B cell (primary cell): ENCODE results near the gene VILL. TPM values are rescaled to one million over a fixed set of nuclear protein-coding genes. Genes with fewer than 3 reads are reported as not detected.

Experiments used
- ATAC-seq: fragments of 200-7000 bp; cut with Tn5 transposase; one replicate; pipeline ENCODE4 v1.10.0; 2021; ENCODE audit warnings: low read depth, mild to moderate bottlenecking, moderate number of reproducible peaks, moderate library complexity
- CTCF ChIA-PET: fragments of 350-600 bp; sonication (Branson Sonifier 250); formaldehyde crosslinking; loops from one replicate; lab custom pipeline; 2021; ENCODE audit warnings: antibody characterized with exemption, inconsistent platforms; lab: Charles Lee
- POLR2A ChIA-PET: fragments of 350-600 bp; sonication (Branson Sonifier 250); formaldehyde crosslinking; loops from one replicate; lab custom pipeline; 2021; ENCODE audit warnings: antibody characterized with exemption; lab: Charles Lee
- DNase-seq: peaks from one replicate; pipeline ENCODE4 v3.0.0; 2013
- H2AFZ ChIP-seq: 2 replicates; pipeline ENCODE4 v1.6.1; 2012; ENCODE audit warnings: mild to moderate bottlenecking, low read depth, low read length; ENCODE audit not compliant: insufficient read depth, poor library complexity, severe bottlenecking
- H3K27ac ChIP-seq, 2 donors: 1 replicate in 1 of 2; 2 replicates in 1 of 2; pipeline ENCODE4 v1.5.1; 2012 to 2013; ENCODE audit warnings: low read length in 2 of 2, mild to moderate bottlenecking in 2 of 2, moderate library complexity in 1 of 2
- H3K27me3 ChIP-seq, 4 experiments: fragments of 200-600 bp in 1 of 4; sonication (generic) in 1 of 4; replicated peaks in 1 of 4; 1 replicate in 2 of 4; 2 replicates in 2 of 4; pipeline versions ENCODE4 v1.6.1 to v1.7.0; 2013 to 2016; ENCODE audit warnings: low read length in 3 of 4, mild to moderate bottlenecking in 2 of 4, mixed read lengths in 1 of 4, moderate library complexity in 1 of 4; ENCODE audit not compliant: insufficient read depth in 4 of 4, control insufficient read depth in 3 of 4; ENCODE audit errors: control extremely low read depth in 1 of 4
- H3K36me3 ChIP-seq, 2 experiments: replicated peaks in 1 of 2; 1 replicate in 1 of 2; 2 replicates in 1 of 2; pipeline versions ENCODE4 v1.6.1 to v1.7.1; 2013; ENCODE audit warnings: low read length in 1 of 2; ENCODE audit not compliant: insufficient read depth in 2 of 2, control insufficient read depth in 1 of 2; ENCODE audit errors: control extremely low read depth in 1 of 2, extremely low read depth in 1 of 2
- H3K4me1 ChIP-seq, 2 donors: fragments of 200-600 bp in 1 of 2; sonication (generic) in 1 of 2; 1 replicate in 1 of 2; 2 replicates in 1 of 2; pipeline versions ENCODE4 v1.5.1 to v1.6.1; 2013 to 2017; ENCODE audit warnings: low read length in 2 of 2; ENCODE audit not compliant: control insufficient read depth in 2 of 2, insufficient read depth in 2 of 2
- H3K4me2 ChIP-seq: replicated peaks from 2 replicates; pipeline ENCODE3; 2012; ENCODE audit warnings: mild to moderate bottlenecking, low read depth, low read length; ENCODE audit not compliant: poor library complexity, severe bottlenecking
- H3K4me3 ChIP-seq, 5 experiments: fragments of 200-600 bp in 1 of 5; sonication (generic) in 1 of 5; 1 replicate in 3 of 5; 2 replicates in 2 of 5; pipeline versions ENCODE4 v1.5.1 to v1.7.0; 2011 to 2016; ENCODE audit warnings: low read length in 4 of 5, mild to moderate bottlenecking in 4 of 5, low read depth in 2 of 5, control low read depth in 1 of 5, moderate library complexity in 1 of 5; ENCODE audit not compliant: insufficient read depth in 1 of 5; ENCODE audit errors: control extremely low read depth in 1 of 5, extremely low read depth in 1 of 5
- H3K79me2 ChIP-seq: fragments of 200-600 bp; sonication (generic); one replicate; pipeline ENCODE4 v1.6.0; 2016; ENCODE audit warnings: low read length; ENCODE audit not compliant: control insufficient read depth, insufficient read depth
- H3K9ac ChIP-seq: fragments of 200-600 bp; sonication (generic); 2 replicates; pipeline ENCODE4 v1.6.1; 2017; ENCODE audit warnings: mild to moderate bottlenecking, low read length, moderate library complexity
- H3K9me3 ChIP-seq, 3 donors: one replicate each; pipeline versions ENCODE4 v1.6.1 to v1.7.1; 2013; ENCODE audit warnings: low read length in 2 of 3; ENCODE audit not compliant: control insufficient read depth in 2 of 3, insufficient read depth in 1 of 3; ENCODE audit errors: control extremely low read depth in 1 of 3
- H4K20me1 ChIP-seq: 2 replicates; pipeline ENCODE4 v1.6.0; 2012; ENCODE audit warnings: mild to moderate bottlenecking, low read length; ENCODE audit not compliant: insufficient read depth, control insufficient read depth, poor library complexity, severe bottlenecking
- H3K27ac Mint-ChIP-seq: one replicate; pipeline ENCODE4 v1.8.0; 2021; ENCODE audit warnings: mixed read lengths
- H3K27me3 Mint-ChIP-seq: one replicate; pipeline ENCODE4 v1.8.0; 2021; ENCODE audit warnings: mixed read lengths
- H3K4me1 Mint-ChIP-seq: one replicate; pipeline ENCODE4 v1.8.0; 2021; ENCODE audit warnings: mixed read lengths
- H3K4me3 Mint-ChIP-seq: one replicate; pipeline ENCODE4 v1.8.0; 2021; ENCODE audit warnings: mixed read lengths
- H3K9me3 Mint-ChIP-seq: one replicate; pipeline ENCODE4 v1.8.0; 2022; ENCODE audit warnings: mixed read lengths; ENCODE audit not compliant: insufficient read depth
- EZH2 ChIP-seq: IDR thresholded peaks from 2 replicates; pipeline ENCODE4 v1.6.1; 2012; ENCODE audit warnings: borderline replicate concordance, low read depth, mild to moderate bottlenecking, moderate library complexity, low read length; ENCODE audit not compliant: insufficient read depth, poor library complexity, severe bottlenecking
- WGBS: methylation state at CpG from one replicate; pipeline ENCODE4 v1.1.5; 2013; ENCODE audit warnings: missing lambda C conversion rate; ENCODE audit not compliant: insufficient coverage; 5-methylcytosine and 5-hydroxymethylcytosine counted together
- intact Hi-C: fragments of 100-400 bp; cut with micrococcal nuclease; formaldehyde crosslinking; loops from one replicate; pipeline ENCODE4 v1.10.0; 2022
- polyA plus RNA-seq: library from polyadenylated mRNA; depleted of rRNA; stranded (reverse); fragments of >200 nt; gene quantifications from 2 replicates; pipeline ENCODE4 v1.2.3, GENCODE V29; 2012
- total RNA-seq, 2 donors: library from RNA; stranded (reverse); fragments of 120-200 nt in 1 of 2; gene quantifications; 1 replicate in 1 of 2; 2 replicates in 1 of 2; pipeline versions ENCODE4 v1.2.3 to v1.2.4, GENCODE V29; 2013 to 2022
- TF ChIP-seq, protein P1 (sequence below): fragments of 200-600 bp; IDR thresholded peaks from one replicate; pipeline ENCODE4 v1.8.0; 2022; ENCODE audit warnings: antibody characterized with exemption, mild to moderate bottlenecking

The VILL gene
- total and polyA plus RNA-seq, 2 donors (not counting 1 experiment from before 2014, with no cell fraction given) = 35.2 to 46.4 TPM

DNA sequence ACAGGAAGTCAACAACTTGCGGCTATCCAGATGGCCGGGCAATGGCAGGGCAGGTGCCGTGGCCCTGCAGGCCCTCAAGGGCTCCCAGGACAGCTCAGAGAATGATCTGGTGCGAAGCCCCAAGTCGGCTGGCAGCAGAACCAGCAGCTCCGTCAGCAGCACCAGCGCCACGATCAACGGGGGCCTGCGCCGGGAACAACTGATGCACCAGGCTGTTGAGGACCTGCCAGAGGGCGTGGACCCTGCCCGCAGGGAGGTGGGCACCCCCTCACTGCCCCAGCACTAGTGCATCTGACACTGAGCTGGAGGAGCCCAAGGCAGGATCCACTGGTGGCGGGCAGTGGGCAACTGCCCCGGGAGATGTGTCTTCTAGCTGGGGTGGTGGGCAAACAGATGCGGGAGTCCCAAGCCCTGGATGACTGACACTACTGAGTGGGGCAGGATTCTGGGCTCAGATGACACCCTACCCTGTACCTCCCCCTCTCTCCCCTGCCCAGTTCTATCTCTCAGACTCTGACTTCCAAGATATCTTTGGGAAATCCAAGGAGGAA lies 15.9 kb downstream of the VILL start:
- no peaks in the 10 kb centered on the region for H3K4me1 ChIP-seq
- H3K4me2 ChIP-seq = no peak overlapping the region
- ATAC-seq = no peak
- no peaks in the 10 kb centered on the region for H3K9me3 ChIP-seq
- H4K20me1 ChIP-seq = no peaks in the 10 kb centered on the region
- H3K4me1 Mint-ChIP-seq = peaks cover 11% of the 10 kb centered on the region
- no peak overlapping the region for H3K9ac ChIP-seq
- no peak overlapping the region for H3K4me3 Mint-ChIP-seq
- no peak overlapping the region for H3K27ac ChIP-seq
- no peak overlapping the region for H2AFZ ChIP-seq
- CTCF ChIA-PET = interaction anchor here (1.1 to 3.3 kb wide), 4 partner anchors 10 to 34 kb away, joined by 3 to 16 read pairs (median 4); partner anchors contain the start of gene DLEC1
- H3K9me3 Mint-ChIP-seq = no peaks in the 10 kb centered on the region
- no peak overlapping the region for H3K4me3 ChIP-seq
- intact Hi-C loops = no loop called here
- no peak for TF ChIP-seq EZH2
- TF ChIP-seq, protein P1, sequence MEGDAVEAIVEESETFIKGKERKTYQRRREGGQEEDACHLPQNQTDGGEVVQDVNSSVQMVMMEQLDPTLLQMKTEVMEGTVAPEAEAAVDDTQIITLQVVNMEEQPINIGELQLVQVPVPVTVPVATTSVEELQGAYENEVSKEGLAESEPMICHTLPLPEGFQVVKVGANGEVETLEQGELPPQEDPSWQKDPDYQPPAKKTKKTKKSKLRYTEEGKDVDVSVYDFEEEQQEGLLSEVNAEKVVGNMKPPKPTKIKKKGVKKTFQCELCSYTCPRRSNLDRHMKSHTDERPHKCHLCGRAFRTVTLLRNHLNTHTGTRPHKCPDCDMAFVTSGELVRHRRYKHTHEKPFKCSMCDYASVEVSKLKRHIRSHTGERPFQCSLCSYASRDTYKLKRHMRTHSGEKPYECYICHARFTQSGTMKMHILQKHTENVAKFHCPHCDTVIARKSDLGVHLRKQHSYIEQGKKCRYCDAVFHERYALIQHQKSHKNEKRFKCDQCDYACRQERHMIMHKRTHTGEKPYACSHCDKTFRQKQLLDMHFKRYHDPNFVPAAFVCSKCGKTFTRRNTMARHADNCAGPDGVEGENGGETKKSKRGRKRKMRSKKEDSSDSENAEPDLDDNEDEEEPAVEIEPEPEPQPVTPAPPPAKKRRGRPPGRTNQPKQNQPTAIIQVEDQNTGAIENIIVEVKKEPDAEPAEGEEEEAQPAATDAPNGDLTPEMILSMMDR = no peak
- WGBS = 92% methylated on average over 15 of the region's 16 CpGs
- H3K27me3 Mint-ChIP-seq = no peaks in the 10 kb centered on the region
- no peaks in the 10 kb centered on the region for H3K79me2 ChIP-seq
- POLR2A ChIA-PET = no interaction called here
- DNase-seq = no peak
- H3K27ac Mint-ChIP-seq = no peak overlapping the region
- peaks cover 0 to 21% of the 10 kb centered on the region in 2 experiments for H3K36me3 ChIP-seq
- no peaks in the 10 kb centered on the region for H3K27me3 ChIP-seq

DNA sequence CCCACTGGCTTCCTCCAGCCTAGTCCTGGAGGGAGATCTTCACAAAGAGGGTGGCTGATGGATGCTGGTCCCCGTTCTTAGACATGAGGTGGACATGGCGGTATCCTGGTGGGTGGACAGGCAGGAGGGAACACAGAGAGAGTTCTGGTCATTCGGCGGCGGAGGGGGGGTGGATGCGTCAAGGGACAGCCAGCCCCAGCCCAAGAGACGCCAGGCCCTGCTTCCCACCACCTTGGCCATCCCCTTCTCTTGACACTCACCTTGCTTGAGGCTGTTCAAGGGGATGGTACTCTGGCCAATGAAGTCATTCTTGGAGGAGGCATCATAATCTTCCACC lies 17.1 kb downstream of the VILL start:
- no peak for DNase-seq
- H3K27me3 ChIP-seq = no peaks in the 10 kb centered on the region
- POLR2A ChIA-PET = no interaction called here
- no peaks in the 10 kb centered on the region for H3K4me1 ChIP-seq
- H3K9me3 ChIP-seq = no peaks in the 10 kb centered on the region
- Mint-ChIP-seq H3K9me3 (no peaks in the 10 kb centered on the region), H3K4me1 (peaks cover 11% of the 10 kb centered on the region), H3K4me3 (no peak overlapping the region), H3K27me3 (no peaks in the 10 kb centered on the region), H3K27ac (no peak overlapping the region)
- no peak overlapping the region for H2AFZ ChIP-seq
- 95% methylated on average over 3 of the region's 7 CpGs for WGBS
- H3K4me3 ChIP-seq = no peak overlapping the region
- no peak overlapping the region for H3K27ac ChIP-seq
- H4K20me1 ChIP-seq = no peaks in the 10 kb centered on the region
- TF ChIP-seq, protein P1 = no peak
- no peak for TF ChIP-seq EZH2
- CTCF ChIA-PET = interaction anchor here (0.9 to 3.3 kb wide), 2 partner anchors 32 to 38 kb away, joined by 3 to 16 read pairs; partner anchors contain the start of gene DLEC1
- no peak overlapping the region for H3K9ac ChIP-seq
- no peak overlapping the region for H3K4me2 ChIP-seq
- no peak for ATAC-seq
- H3K79me2 ChIP-seq = no peaks in the 10 kb centered on the region
- H3K36me3 ChIP-seq = peaks cover 0 to 14% of the 10 kb centered on the region in 2 experiments
- intact Hi-C loops = no loop called here
